ENCODE results near the gene VGLL4.
"Not testable (repeated sequence)": the region's sequence is repeated elsewhere in the genome, so short reads cannot be mapped to it uniquely, and the experiment has no call there.

The VGLL4 gene

GRCh38 chr3:11526121-11526520, 117.6 kb downstream of the VGLL4 start:
- not testable (repeated sequence) for DNase-seq

- DNase-seq: no peak
These were observed 120.1 kb downstream of the VGLL4 start for GRCh38 chr3:11523572-11524101.

- DNase-seq: no peak
These were observed 120.7 kb downstream of the VGLL4 start for GRCh38 chr3:11522953-11523571.

- DNase-seq: no peak
These were observed 121.4 kb downstream of the VGLL4 start for GRCh38 chr3:11522398-11522715.

- no peak for DNase-seq
These were observed 122.5 kb downstream of the VGLL4 start for GRCh38 chr3:11521167-11521566.

GRCh38 chr3:11517601-11518000, 126.1 kb downstream of the VGLL4 start:
- DNase-seq: no peak

GRCh38 chr3:11514191-11514821, 129.4 kb downstream of the VGLL4 start:
- no peak for DNase-seq

- no peak for DNase-seq
These were observed 129.9 kb downstream of the VGLL4 start for GRCh38 chr3:11513817-11514135.

- DNase-seq: not testable (repeated sequence)
These were observed 130.4 kb downstream of the VGLL4 start for GRCh38 chr3:11513125-11513816.

GRCh38 chr3:11511606-11512005, 132.1 kb downstream of the VGLL4 start:
- DNase-seq: not testable (repeated sequence)

- DNase-seq: no peak
These were observed 133.4 kb downstream of the VGLL4 start for GRCh38 chr3:11510356-11510755.

GRCh38 chr3:11510001-11510340, 133.7 kb downstream of the VGLL4 start:
- no peak for DNase-seq

- no peak for DNase-seq
These were observed 134.3 kb downstream of the VGLL4 start for GRCh38 chr3:11509173-11510000.

- DNase-seq: no peak
These were observed 135.2 kb downstream of the VGLL4 start for GRCh38 chr3:11508346-11509172.

- no peak for DNase-seq
These were observed 136.0 kb downstream of the VGLL4 start for GRCh38 chr3:11507719-11508118.
